NCI-H524 (cell line): ENCODE data around the gene FTSJ3.

Source experiments
- DNase-seq, 2 experiments: peaks; one replicate each; lab custom pipeline; 2025; lab: John Stamatoyannopoulos, UW

FTSJ3 gene

DNA sequence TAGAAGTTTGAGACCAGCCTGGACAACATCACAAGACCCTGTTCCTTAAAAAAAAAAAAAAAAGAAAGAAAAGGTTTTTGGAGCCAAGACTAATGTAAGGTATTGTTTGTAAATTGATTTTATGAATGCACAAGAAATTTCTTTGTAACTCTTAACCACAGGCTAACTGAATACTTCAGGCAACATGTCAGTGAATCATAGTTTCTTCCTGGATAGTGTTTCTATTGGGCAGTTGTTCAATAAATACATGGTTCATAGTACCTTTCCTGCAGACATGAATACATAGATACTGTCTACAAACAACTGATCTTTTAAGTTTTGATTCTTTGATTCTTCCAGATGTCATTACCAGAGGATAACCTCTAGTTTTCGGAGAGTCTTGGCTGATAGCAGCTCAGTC is 41.9 kb downstream of the FTSJ3 start:
- no peak for DNase-seq

DNA sequence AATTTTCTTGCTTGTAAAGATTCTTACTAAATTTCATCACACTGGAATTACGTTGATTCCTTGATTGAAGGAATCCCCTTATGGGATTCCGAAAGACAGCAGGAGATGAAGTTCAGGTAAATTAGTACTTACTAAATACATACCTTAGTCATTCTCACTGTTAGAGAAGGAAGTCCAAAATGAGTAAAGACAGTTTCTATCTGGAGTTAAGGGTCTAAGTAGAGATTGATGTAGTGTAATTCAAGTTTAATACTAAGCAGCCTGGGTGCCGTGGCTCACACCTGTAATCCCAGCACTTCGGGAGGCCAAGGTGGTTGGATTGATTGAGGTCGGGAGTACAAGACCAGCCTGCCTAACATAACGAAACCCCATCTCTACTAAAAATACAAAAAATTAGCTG is 43.9 kb downstream of the FTSJ3 start:
- DNase-seq, result no peak

DNA sequence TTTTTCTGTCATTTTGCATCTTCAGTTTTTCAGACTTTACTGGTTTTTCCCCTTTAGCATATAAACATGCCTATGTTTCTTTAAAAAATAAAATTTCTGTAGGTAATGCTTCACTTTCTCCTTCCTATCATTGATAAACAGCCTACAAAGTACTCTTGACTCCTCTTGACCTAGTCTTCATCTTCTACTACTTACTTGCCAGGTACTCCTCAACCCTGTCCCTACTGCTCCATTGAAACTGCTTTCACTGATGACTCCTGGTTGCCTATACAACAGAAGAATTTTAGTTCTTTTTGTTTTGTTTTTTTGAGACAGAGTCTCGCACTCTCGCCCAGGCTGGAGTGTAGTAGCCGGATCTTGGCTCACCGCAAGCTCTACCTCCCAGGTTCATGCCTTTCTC is 46.5 kb downstream of the FTSJ3 start:
- DNase-seq, result no peak

DNA sequence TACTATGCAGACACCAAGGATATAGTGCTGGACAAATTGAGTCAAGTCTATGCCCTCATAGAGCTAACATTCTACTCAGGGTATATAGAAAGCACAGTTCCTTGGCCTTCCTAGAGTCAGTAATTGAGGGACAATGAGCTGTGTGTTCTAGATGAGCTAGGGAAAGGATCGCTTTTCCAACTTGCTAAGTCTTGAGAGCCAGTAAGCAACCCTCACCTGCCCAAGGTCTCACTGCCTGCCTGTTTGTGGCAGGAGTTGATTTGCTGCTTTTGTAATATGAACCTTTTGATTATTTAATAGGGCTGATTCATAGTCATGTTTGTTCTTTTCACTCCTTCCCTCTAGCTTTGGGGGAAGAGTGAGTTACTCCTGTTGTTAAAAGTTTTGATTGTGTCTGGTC is 47.0 kb downstream of the FTSJ3 start:
- DNase-seq, result no peak

DNA sequence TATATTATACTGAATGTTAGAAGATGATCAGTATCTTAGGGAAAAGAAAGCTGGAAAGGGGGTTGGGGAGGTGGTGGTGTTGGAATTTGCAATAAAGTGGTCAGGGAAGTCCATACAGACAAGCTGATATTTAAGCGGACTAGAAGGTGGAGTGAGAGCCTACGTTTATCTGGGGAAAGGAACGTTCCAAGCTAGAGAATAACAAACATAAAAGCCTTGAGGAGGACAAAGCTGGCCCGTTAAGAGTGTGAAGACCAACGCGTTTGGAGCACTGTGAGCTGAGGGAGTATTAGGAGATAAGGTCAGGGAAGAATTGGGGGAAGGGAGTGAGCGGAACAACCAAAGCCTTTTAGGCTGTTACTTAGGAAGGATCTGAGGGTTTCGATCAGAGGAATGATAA is 52.0 kb downstream of the FTSJ3 start:
- no peak for DNase-seq

DNA sequence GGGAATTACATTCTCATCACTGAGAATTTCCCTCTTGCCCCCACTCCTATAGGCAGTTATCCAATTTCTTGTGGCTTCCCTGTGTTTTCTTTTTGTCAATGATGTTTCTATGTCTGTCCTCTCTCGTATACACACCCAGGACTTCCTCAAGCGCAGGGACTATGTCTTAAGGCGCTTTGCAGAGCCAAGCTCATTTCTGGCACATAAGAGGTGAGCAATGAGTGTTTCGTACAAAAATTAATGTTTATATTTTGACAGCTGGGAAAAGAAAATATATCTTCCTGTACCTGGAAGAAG is 52.5 kb downstream of the FTSJ3 start:
- DNase-seq, result peak in 1 of 2 experiments; percentile 19

DNA sequence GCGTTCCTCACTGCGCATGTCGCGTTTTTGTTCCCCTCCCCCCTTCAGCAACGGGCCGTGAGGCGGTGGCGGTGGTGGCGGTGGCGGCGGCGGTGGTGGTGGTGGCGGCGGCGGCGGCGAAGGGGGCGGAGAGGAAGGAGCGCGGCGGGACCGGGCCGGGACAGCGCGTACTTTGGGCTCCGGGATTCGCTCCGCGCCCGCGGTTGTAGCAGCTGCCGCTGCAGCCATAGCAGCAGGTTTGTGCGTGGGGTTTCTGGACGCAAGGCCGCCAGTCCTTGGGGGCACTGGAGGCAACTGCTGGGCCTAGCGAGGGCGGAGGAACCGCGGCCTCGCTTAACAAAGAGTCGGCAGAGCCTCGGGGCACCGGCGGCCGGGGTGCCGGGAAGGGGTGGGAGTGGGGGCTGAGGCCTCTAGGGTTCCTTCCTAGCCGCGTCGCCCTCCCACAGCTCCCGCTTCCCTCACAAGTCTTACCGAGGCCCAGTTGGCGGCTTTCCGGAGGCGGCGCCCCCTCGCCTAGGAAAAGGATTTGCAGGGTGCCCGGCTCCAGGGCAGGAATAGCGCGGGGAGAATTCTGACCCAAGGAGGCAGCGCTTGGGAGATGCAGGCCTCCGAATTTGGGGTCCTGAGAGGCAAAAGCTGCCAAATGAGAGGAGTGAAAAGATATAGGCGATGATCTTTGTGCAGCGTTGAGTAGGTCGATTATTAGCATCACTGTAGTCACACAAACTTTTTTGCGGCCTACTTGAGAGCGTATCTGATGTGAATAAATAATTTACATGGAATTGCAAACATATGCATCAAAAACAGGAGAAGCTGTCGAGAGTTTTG is 53.1 kb downstream of the FTSJ3 start, which contains the start of gene DDX42:
Gene DDX42, plus strand, starts transcription at position 30 of the 828 bp plus-strand sequence. CDS start 12,880 bp downstream, outside the sequence.
- DNase-seq, result peak; percentile 59 to 67

DNA sequence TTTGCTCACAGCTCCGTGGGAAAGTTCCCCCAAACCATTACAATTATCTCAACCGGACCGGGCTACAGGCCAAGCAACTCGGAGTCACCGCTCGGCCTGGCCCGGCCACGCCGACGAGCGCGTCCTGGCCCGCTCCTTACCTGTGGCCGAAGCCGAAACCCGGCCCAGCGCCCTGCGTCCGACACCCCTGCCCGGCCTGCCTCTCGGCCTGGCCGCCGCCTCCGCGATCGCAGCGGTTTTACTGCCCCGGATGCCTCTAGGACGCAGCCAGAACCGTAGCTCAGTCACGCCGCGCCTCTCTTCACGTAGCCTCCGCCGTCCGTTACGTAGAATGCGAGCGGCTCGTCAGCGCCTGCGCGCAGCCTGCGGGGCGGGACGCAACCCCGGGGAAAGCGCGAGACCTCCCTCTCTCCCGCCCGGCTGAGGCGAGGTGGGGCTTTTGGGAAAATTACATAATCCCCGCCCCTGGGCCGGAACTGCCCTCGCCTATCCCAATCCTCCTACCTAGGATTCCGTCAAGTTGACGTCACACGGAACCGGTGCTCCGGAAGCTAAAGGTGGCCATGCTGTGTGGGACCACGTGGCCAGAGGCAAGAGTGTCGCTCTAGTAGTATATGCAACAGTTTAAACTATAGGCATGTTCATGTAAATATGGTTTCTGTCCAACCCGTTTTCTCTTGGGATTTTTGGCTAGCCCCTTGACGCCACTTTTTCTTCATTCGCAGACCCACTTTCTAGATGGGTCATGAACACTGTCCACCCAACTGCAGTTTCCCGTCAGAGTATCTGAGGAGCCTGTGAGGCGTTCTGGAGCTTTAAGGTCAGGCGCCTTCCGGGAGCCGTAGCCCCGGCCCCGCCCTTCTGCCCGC is 54.0 kb downstream of the FTSJ3 start, which contains the start of gene CCDC47:
Gene CCDC47, minus strand, starts transcription at position 326 of the 869 bp plus-strand sequence. CDS start 7,422 bp downstream, outside the sequence.
- peak; percentile 99 to 100 for DNase-seq

DNA sequence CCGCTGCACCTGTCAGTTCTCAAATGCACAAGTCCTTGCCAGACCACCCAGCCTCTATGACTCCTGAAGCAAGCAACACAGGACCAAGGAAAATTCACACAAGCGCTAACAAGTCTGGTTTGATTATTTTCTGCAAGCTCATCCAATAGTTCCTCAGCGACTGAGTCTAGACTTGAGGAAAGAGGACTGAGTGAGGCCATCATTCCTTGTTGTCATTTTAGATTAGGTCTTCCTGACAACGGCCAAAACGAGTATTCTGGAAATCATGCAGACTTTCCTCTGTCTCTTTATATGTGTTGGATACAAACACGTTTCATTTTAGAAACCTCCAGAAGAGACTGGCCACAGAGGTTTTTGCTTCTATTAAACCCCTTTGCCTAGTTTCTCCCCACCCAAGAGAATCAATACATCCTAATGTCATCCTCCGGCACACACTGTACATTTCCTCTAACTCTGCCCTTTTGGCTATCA is 54.6 kb downstream of the FTSJ3 start:
- DNase-seq, result peak in 1 of 2 experiments; percentile 11
